HG02870 (cell line): ENCODE data around the gene ODAD4.
"Not testable (repeated sequence)": the region's sequence is repeated elsewhere in the genome, so short reads cannot be mapped to it uniquely, and the experiment has no call there.

Experiments used
- ATAC-seq: cut with Tn5 transposase; IDR thresholded peaks from one replicate; pipeline ENCODE4 v1.9.1; 2021; ENCODE audit warnings: mild to moderate bottlenecking, moderate library complexity; ENCODE audit not compliant: unreplicated experiment

ODAD4 gene

GRCh38 chr17:41989702-41990419, 59.4 kb downstream of the ODAD4 start:
- ATAC-seq, result no peak

- no peak for ATAC-seq
Measured at GRCh38 chr17:41992576-41992975, 62.2 kb downstream of the ODAD4 start.

- no peak for ATAC-seq
Measured at GRCh38 chr17:41996855-41997164, 66.4 kb downstream of the ODAD4 start.

- ATAC-seq, result no peak
Measured at GRCh38 chr17:41998497-41998896, 68.1 kb downstream of the ODAD4 start.

- no peak for ATAC-seq
Measured at GRCh38 chr17:42000413-42001133, 70.2 kb downstream of the ODAD4 start.

- no peak for ATAC-seq
Measured at GRCh38 chr17:42001729-42002128, 71.3 kb downstream of the ODAD4 start.

GRCh38 chr17:42002175-42002791, 71.9 kb downstream of the ODAD4 start:
- no peak for ATAC-seq

GRCh38 chr17:42002792-42003301, 72.4 kb downstream of the ODAD4 start:
- ATAC-seq, result no peak

- no peak for ATAC-seq
Measured at GRCh38 chr17:42005166-42005565, 74.7 kb downstream of the ODAD4 start.

- no peak for ATAC-seq
Measured at GRCh38 chr17:42009170-42009569, 78.8 kb downstream of the ODAD4 start.

GRCh38 chr17:42010266-42010680, 79.9 kb downstream of the ODAD4 start:
- not testable (repeated sequence) for ATAC-seq

- ATAC-seq, result no peak
Measured at GRCh38 chr17:42010898-42011516, 80.6 kb downstream of the ODAD4 start.

- ATAC-seq, result not testable (repeated sequence)
Measured at GRCh38 chr17:42012363-42012762, 81.9 kb downstream of the ODAD4 start.

GRCh38 chr17:42013740-42014139, 83.3 kb downstream of the ODAD4 start:
- not testable (repeated sequence) for ATAC-seq
